K562 (cell line): ENCODE results near the gene GNG7. TPM values are rescaled to one million over a fixed set of nuclear protein-coding genes. Genes with fewer than 3 reads are reported as not detected.

Source experiments
- BRD9 ChIP-seq: fragments of 450-650 bp; IDR thresholded peaks from 2 replicates; pipeline ENCODE4 v1.6.1; 2018; ENCODE audit warnings: low read depth; ENCODE audit not compliant: partially characterized antibody
- DPF2 ChIP-seq: fragments of 450-650 bp; IDR thresholded peaks from 2 replicates; pipeline ENCODE4 v1.6.1; 2016
- HDAC8 ChIP-seq: fragments of 450-650 bp; IDR thresholded peaks from 2 replicates; pipeline ENCODE4 v1.6.1; 2016; ENCODE audit warnings: mild to moderate bottlenecking, missing genetic modification characterization, moderate library complexity, missing compliant biosample characterization
- HES1 ChIP-seq: fragments of 450-650 bp; IDR thresholded peaks from 2 replicates; pipeline ENCODE4 v1.6.1; 2016; ENCODE audit warnings: low read depth, mild to moderate bottlenecking, moderate library complexity
- MGA ChIP-seq: fragments of 450-650 bp; IDR thresholded peaks from 2 replicates; pipeline ENCODE4 v1.6.1; 2016; ENCODE audit warnings: mild to moderate bottlenecking, moderate library complexity
- STAT5A ChIP-seq: IDR thresholded peaks from 2 replicates; pipeline ENCODE4 v1.6.1; 2012; ENCODE audit warnings: low read length, inconsistent platforms, borderline replicate concordance
- TSHZ1 ChIP-seq: fragments of 250-450 bp; sonication (Bioruptor Pico); IDR thresholded peaks from 2 replicates; pipeline ENCODE4 v1.4.0; 2020; ENCODE audit warnings: mild to moderate bottlenecking, moderate library complexity
- ZNF41 ChIP-seq: fragments of 250-450 bp; sonication (Bioruptor Pico); conservative IDR thresholded peaks from 2 replicates; pipeline ENCODE4 v1.4.0; 2020; ENCODE audit warnings: mild to moderate bottlenecking
- ZNF79 ChIP-seq: fragments of 250-450 bp; sonication (Bioruptor Pico); IDR thresholded peaks from 2 replicates; pipeline ENCODE4 v1.4.0; 2020; ENCODE audit warnings: low read depth, mild to moderate bottlenecking, moderate library complexity
- ZZZ3 ChIP-seq: fragments of 450-650 bp; IDR thresholded peaks from 2 replicates; pipeline ENCODE4 v1.6.1; 2016; ENCODE audit warnings: antibody characterized with exemption, mild to moderate bottlenecking, moderate library complexity
- polyA plus RNA-seq, 8 experiments: library from polyadenylated mRNA; depleted of rRNA in 4 of 8; stranded (reverse) in 5 of 8; unstranded in 3 of 8; fragments of >200 nt; fragmentation: Nextera tagmentation in 2 of 8; fragmentation: Illumina TruSeq in 1 of 8; extraction: Ambion mirVana in 2 of 8; extraction: Trizol in 1 of 8; gene quantifications; 2 replicates each; pipeline versions ENCODE4 v1.2.1 to v1.2.3, GENCODE V29; 2011 to 2014; ENCODE audit warnings: inconsistent platforms in 1 of 8, missing spikeins in 1 of 8
- total RNA-seq, 7 experiments: library from RNA; depleted of rRNA in 6 of 7; stranded (reverse); fragments of >200 nt in 6 of 7; fragmentation: Illumina TruSeq in 2 of 7; extraction: Trizol in 2 of 7; gene quantifications; 2 replicates each; pipeline versions ENCODE4 v1.2.1 to v1.2.3, GENCODE V29; 2011 to 2021; ENCODE audit warnings: low replicate concordance in 1 of 7

The GNG7 gene
- total and polyA plus RNA-seq, 9 of the 15 experiments (the other 6 are each of a cell fraction or from before 2014, with no cell fraction given): 0.01 to 0.20 (median 0.06) TPM; not detected in 1

- TF ChIP-seq MGA (no peak), DPF2 (peak; percentile 28; the same call in 1 of the 2 replicates), BRD9 (no peak), TSHZ1 (CRISPR knock-in tag) (no peak), ZNF79 (CRISPR knock-in tag) (no peak), ZZZ3 (no peak), HDAC8 (tag) (no peak), STAT5A (peak; percentile 67), HES1 (no peak), ZNF41 (CRISPR knock-in tag) (no peak)
Observed at GRCh38 chr19:2507109-2507508, 195.4 kb downstream of the GNG7 start (continued).
